SW480 (cell line): ENCODE data around the gene GOLGA6L9.
"Not testable (repeated sequence)": the region's sequence is repeated elsewhere in the genome, so short reads cannot be mapped to it uniquely, and the experiment has no call there.

Experiments used
- DNase-seq: peaks from one replicate; pipeline ENCODE4 v3.0.0-alpha.2; 2016; ENCODE audit warnings: low spot score

The GOLGA6L9 gene

GRCh38 chr15:82429693-82430092 lies at the start of gene GOLGA6L9:
Gene GOLGA6L9 (plus strand): TSS chr15:82429816. CDS start chr15:82430080, 264 bp downstream.
- DNase-seq, result not testable (repeated sequence)

GRCh38 chr15:82381330-82381955 lies 48.2 kb upstream of the GOLGA6L9 start:
- DNase-seq, result not testable (repeated sequence)

GRCh38 chr15:82387209-82387608 lies 42.4 kb upstream of the GOLGA6L9 start:
- DNase-seq, result not testable (repeated sequence)

GRCh38 chr15:82390152-82390551 lies 39.5 kb upstream of the GOLGA6L9 start:
- DNase-seq, result not testable (repeated sequence)

GRCh38 chr15:82392077-82392476 lies 37.5 kb upstream of the GOLGA6L9 start:
- not testable (repeated sequence) for DNase-seq

- no peak for DNase-seq
Measured at GRCh38 chr15:82393671-82394070, 35.9 kb upstream of the GOLGA6L9 start.

- DNase-seq, result not testable (repeated sequence)
Measured at GRCh38 chr15:82395788-82396187, 33.8 kb upstream of the GOLGA6L9 start.

- no peak for DNase-seq
Measured at GRCh38 chr15:82397817-82398216, 31.8 kb upstream of the GOLGA6L9 start.

- no peak for DNase-seq
Measured at GRCh38 chr15:82398785-82399184, 30.8 kb upstream of the GOLGA6L9 start.

GRCh38 chr15:82399366-82400103 lies 30.1 kb upstream of the GOLGA6L9 start:
- not testable (repeated sequence) for DNase-seq

- not testable (repeated sequence) for DNase-seq
Measured at GRCh38 chr15:82401918-82402317, 27.7 kb upstream of the GOLGA6L9 start.

- not testable (repeated sequence) for DNase-seq
Measured at GRCh38 chr15:82402341-82402740, 27.3 kb upstream of the GOLGA6L9 start.

GRCh38 chr15:82406211-82406610 lies 23.4 kb upstream of the GOLGA6L9 start:
- DNase-seq, result not testable (repeated sequence)

GRCh38 chr15:82410306-82410705 lies 19.3 kb upstream of the GOLGA6L9 start:
- not testable (repeated sequence) for DNase-seq

- not testable (repeated sequence) for DNase-seq
Measured at GRCh38 chr15:82411595-82411994, 18.0 kb upstream of the GOLGA6L9 start.

GRCh38 chr15:82414525-82415191 lies 15.0 kb upstream of the GOLGA6L9 start:
- not testable (repeated sequence) for DNase-seq

- not testable (repeated sequence) for DNase-seq
Measured at GRCh38 chr15:82420516-82420915, 9.1 kb upstream of the GOLGA6L9 start.

GRCh38 chr15:82420966-82421365 lies 8.7 kb upstream of the GOLGA6L9 start:
- DNase-seq, result not testable (repeated sequence)

GRCh38 chr15:82427117-82427516 lies 2.5 kb upstream of the GOLGA6L9 start:
- not testable (repeated sequence) for DNase-seq

- not testable (repeated sequence) for DNase-seq
Measured at GRCh38 chr15:82445420-82445819, 15.8 kb downstream of the GOLGA6L9 start.

GRCh38 chr15:82457336-82457735 lies 27.7 kb downstream of the GOLGA6L9 start:
- not testable (repeated sequence) for DNase-seq

- DNase-seq, result not testable (repeated sequence)
Measured at GRCh38 chr15:82465629-82466028, 36.0 kb downstream of the GOLGA6L9 start.

- DNase-seq, result not testable (repeated sequence)
Measured at GRCh38 chr15:82468205-82468604, 38.6 kb downstream of the GOLGA6L9 start.
